HEK293T (cell line): ENCODE data around the gene COL28A1.

Source experiments
- CTCF ChIA-PET: fragments of 350-600 bp; formaldehyde crosslinking; extraction: SDS; loops from one replicate; lab custom pipeline; 2021; ENCODE audit warnings: antibody characterized with exemption, inconsistent platforms; lab: Yijun Ruan, JAX
- POLR2A ChIA-PET: fragments of 350-600 bp; formaldehyde crosslinking; extraction: SDS; loops from one replicate; lab custom pipeline; 2020; ENCODE audit warnings: antibody characterized with exemption, inconsistent platforms; lab: Yijun Ruan, JAX
- DNase-seq: peaks from one replicate; pipeline ENCODE4 v3.0.0; 2012; ENCODE audit warnings: mixed read lengths; ENCODE audit errors: extremely low spot score
- ARNT ChIP-seq: fragments of 450-650 bp; IDR thresholded peaks from 2 replicates; pipeline ENCODE4 v1.6.1; 2017; ENCODE audit warnings: mild to moderate bottlenecking
- BHLHE40 ChIP-seq: fragments of 450-650 bp; IDR thresholded peaks from 2 replicates; pipeline ENCODE4 v1.6.1; 2016; ENCODE audit warnings: mild to moderate bottlenecking, moderate library complexity, borderline replicate concordance
- CTBP1 ChIP-seq: fragments of 450-650 bp; IDR thresholded peaks from 2 replicates; pipeline ENCODE4 v1.6.1; 2016; ENCODE audit warnings: borderline replicate concordance
- ELF4 ChIP-seq: fragments of 450-650 bp; IDR thresholded peaks from 2 replicates; pipeline ENCODE4 v1.6.1; 2017; ENCODE audit warnings: antibody characterized with exemption
- FOXA1 ChIP-seq: fragments of 450-650 bp; IDR thresholded peaks from 2 replicates; pipeline ENCODE4 v1.6.1; 2016; ENCODE audit warnings: mild to moderate bottlenecking
- FOXK2 ChIP-seq: fragments of 450-650 bp; IDR thresholded peaks from 2 replicates; pipeline ENCODE4 v1.6.1; 2016; ENCODE audit warnings: mild to moderate bottlenecking
- FOXM1 ChIP-seq: fragments of 450-650 bp; IDR thresholded peaks from 2 replicates; pipeline ENCODE4 v1.6.1; 2017; ENCODE audit warnings: mild to moderate bottlenecking, borderline replicate concordance
- HDGF ChIP-seq: fragments of 450-650 bp; IDR thresholded peaks from 2 replicates; pipeline ENCODE4 v1.6.1; 2017; ENCODE audit warnings: antibody characterized with exemption, borderline replicate concordance
- L3MBTL2 ChIP-seq: fragments of 450-650 bp; conservative IDR thresholded peaks from 2 replicates; pipeline ENCODE4 v1.6.1; 2016; ENCODE audit warnings: mild to moderate bottlenecking
- LEF1 ChIP-seq: fragments of 450-650 bp; IDR thresholded peaks from 2 replicates; pipeline ENCODE4 v1.6.1; 2017; ENCODE audit warnings: mild to moderate bottlenecking, borderline replicate concordance
- NFRKB ChIP-seq: fragments of 450-650 bp; IDR thresholded peaks from 2 replicates; pipeline ENCODE4 v1.6.1; 2016; ENCODE audit warnings: mild to moderate bottlenecking, moderate library complexity
- SP1 ChIP-seq: fragments of 450-650 bp; IDR thresholded peaks from 2 replicates; pipeline ENCODE4 v1.6.1; 2017
- SUZ12 ChIP-seq: fragments of 450-650 bp; IDR thresholded peaks from 2 replicates; pipeline ENCODE4 v1.6.1; 2016; ENCODE audit warnings: mild to moderate bottlenecking
- TARDBP ChIP-seq: fragments of 450-650 bp; IDR thresholded peaks from 2 replicates; pipeline ENCODE4 v1.6.1; 2016
- ZNF384 ChIP-seq: fragments of 450-650 bp; IDR thresholded peaks from 2 replicates; pipeline ENCODE4 v1.6.1; 2016
- TF ChIP-seq, protein P1 (sequence below): fragments of 450-650 bp; IDR thresholded peaks from 2 replicates; pipeline ENCODE4 v1.6.1; 2016

COL28A1 gene

DNA sequence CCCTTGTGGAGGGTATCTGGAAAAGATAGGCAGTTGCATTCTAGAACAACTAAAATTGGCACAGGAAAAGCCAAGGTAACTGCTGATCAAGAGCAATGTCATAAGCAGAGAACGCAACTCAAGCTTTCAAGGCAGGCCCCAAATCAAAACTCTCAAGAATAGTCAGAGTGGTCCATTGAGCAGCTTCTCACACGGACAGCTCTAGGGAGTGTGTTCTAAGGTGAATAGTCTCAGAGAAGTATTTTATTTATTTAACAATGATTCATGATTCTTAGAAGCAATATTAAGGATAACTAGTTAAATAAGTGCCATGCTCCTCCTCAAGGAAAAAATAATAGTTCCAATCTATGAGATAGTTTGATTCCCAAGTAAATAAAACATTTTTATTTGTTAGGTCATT, 83.0 kb downstream of the COL28A1 start:
- ChIA-PET POLR2A (no interaction called here), CTCF (no interaction called here)
- TF ChIP-seq ZNF384 (no peak), FOXA1 (no peak), TARDBP (no peak), NFRKB (no peak), LEF1 (no peak)
- DNase-seq, result no peak

DNA sequence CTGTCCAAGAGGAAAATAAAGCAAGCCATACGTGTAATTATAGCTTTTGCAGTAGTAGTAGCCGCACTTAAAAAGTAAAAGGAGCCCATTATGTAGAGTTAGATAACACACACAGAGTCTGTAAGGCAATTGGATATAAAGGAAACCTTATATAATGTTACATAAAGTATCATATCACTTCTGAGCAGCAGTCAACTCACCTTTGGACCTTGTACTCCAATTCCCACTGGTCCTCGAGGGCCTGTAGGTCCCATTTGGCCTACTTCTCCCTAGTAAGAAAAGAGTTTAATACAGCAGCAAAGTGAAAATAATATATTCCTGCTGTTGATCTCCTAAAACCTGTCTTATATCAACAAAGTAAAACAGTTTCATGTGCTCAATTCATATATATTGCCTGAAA, 83.6 kb downstream of the COL28A1 start:
- DNase-seq, result no peak
- CTCF ChIA-PET, result no interaction called here
- POLR2A ChIA-PET, result no interaction called here
- TF ChIP-seq FOXM1 (no peak), HDGF (no peak), ZNF384 (no peak), L3MBTL2 (no peak), LEF1 (no peak), FOXA1 (no peak), SUZ12 (no peak), SP1 (no peak), TARDBP (no peak), ARNT (no peak), ELF4 (no peak), FOXK2 (no peak), BHLHE40 (no peak)

DNA sequence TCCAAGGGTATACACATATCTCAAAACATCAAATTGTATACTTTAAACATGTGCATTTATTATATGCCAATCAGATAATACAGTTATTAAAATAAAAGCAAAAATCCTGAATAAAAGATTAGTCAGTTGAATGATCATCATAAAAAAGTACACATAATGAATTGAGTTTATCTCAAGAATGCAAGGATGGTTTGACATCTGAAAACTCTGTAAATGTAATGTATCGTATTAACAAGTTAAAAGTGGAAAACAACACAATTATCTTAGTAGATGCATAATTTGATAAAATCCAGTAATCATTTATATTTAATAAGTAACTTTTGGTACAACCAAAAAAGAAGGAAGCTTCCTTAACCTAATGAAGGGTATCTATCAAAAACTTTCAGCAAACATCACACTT, 86.6 kb downstream of the COL28A1 start:
- TF ChIP-seq L3MBTL2, result no peak
- no peak for TF ChIP-seq ELF4
- TF ChIP-seq FOXA1, result no peak
- no peak for TF ChIP-seq NFRKB
- TF ChIP-seq, protein P1, sequence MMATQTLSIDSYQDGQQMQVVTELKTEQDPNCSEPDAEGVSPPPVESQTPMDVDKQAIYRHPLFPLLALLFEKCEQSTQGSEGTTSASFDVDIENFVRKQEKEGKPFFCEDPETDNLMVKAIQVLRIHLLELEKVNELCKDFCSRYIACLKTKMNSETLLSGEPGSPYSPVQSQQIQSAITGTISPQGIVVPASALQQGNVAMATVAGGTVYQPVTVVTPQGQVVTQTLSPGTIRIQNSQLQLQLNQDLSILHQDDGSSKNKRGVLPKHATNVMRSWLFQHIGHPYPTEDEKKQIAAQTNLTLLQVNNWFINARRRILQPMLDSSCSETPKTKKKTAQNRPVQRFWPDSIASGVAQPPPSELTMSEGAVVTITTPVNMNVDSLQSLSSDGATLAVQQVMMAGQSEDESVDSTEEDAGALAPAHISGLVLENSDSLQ, result no peak
- TF ChIP-seq FOXK2, result no peak
- TF ChIP-seq ZNF384, result no peak
- no peak for TF ChIP-seq BHLHE40
- TF ChIP-seq HDGF, result no peak
- no peak for TF ChIP-seq SUZ12
- no peak for TF ChIP-seq LEF1
- TF ChIP-seq FOXM1, result no peak
- no peak for TF ChIP-seq TARDBP
- TF ChIP-seq CTBP1, result no peak
- TF ChIP-seq ARNT, result no peak
- ChIA-PET CTCF (no interaction called here), POLR2A (no interaction called here)
- DNase-seq, result no peak

DNA sequence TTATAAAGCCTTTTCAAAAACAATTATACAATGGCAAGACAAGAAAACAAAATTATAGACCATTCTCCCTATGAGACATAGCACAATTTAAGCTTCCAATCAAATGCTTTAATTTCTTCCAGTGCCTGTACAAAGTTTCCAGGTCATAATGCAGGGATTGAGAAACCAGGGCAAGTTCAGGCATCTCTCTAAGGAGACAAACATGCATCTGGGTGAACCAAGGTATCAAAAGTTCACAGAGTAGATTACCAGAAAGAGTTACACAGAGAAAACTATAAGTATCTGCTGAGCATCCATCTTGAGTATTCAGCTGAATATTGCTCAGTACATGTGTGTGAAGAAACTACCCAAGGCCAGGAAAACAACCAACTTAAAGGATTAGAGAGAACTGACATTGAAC, 89.1 kb downstream of the COL28A1 start:
- ChIA-PET CTCF (no interaction called here), POLR2A (no interaction called here)
- no peak for TF ChIP-seq FOXM1
- no peak for TF ChIP-seq NFRKB
- TF ChIP-seq SP1, result no peak
- no peak for TF ChIP-seq ARNT
- no peak for TF ChIP-seq FOXA1
- no peak for TF ChIP-seq L3MBTL2
- no peak for DNase-seq

DNA sequence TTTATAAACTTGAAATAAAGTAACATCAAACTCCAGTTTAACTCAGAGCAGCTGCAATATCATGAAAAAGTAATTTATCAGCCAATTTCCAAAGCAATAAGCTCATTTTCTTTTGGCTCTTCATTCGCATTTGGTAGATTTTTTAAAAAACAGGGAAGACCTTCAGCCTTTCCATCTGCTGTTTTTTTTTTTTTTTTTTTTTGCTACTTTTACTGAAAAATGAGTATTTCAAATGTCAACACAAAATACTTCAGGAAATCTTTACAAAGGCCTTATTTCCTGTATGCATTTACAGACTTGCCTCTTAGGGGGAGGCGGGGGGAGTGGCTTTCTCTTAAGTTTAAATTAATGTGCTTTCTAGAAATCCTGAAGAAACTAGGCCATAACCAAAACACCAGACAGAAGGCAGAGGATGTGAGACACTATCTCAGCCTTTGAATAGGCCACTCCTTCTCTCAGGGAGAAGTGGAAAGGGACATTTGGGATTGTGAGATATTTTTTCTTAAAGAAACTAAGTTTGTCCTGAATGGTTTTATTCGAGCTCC, 91.8 kb downstream of the COL28A1 start:
- POLR2A ChIA-PET, result no interaction called here
- no peak for DNase-seq
- CTCF ChIA-PET, result interaction anchor here (0.6 kb wide), 1 partner anchor 9 kb away, joined by 4 read pairs; no protein-coding TSS in a partner anchor
- no peak for TF ChIP-seq L3MBTL2
- no peak for TF ChIP-seq TARDBP
- TF ChIP-seq FOXM1, result no peak
- no peak for TF ChIP-seq ARNT
- TF ChIP-seq ELF4, result no peak
- no peak for TF ChIP-seq CTBP1

DNA sequence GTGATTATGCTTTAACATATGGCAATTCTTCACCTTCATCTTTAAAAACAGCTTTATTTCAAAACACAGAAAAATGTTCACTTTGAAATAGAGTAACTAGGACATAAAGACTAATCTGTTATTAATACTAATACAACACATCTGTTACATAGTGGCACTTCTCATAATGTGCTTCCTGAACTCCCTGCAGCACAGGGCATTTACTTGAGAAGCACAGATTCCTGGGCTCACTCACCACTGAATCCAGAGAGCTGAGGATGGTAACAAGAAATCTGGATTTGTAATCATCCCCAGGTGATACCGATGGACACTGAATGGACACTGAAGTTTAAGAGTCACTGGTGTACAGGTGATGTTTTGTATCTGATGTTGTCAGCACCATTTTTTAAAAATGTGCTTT, 96.1 kb downstream of the COL28A1 start:
- TF ChIP-seq FOXK2, result no peak
- TF ChIP-seq ARNT, result no peak
- TF ChIP-seq L3MBTL2, result no peak
- TF ChIP-seq SUZ12, result no peak
- no peak for TF ChIP-seq TARDBP
- no peak for TF ChIP-seq BHLHE40
- TF ChIP-seq NFRKB, result no peak
- TF ChIP-seq CTBP1, result no peak
- TF ChIP-seq LEF1, result no peak
- no peak for TF ChIP-seq ELF4
- TF ChIP-seq FOXM1, result no peak
- no peak for DNase-seq
- POLR2A ChIA-PET, result no interaction called here
- CTCF ChIA-PET, result no interaction called here

DNA sequence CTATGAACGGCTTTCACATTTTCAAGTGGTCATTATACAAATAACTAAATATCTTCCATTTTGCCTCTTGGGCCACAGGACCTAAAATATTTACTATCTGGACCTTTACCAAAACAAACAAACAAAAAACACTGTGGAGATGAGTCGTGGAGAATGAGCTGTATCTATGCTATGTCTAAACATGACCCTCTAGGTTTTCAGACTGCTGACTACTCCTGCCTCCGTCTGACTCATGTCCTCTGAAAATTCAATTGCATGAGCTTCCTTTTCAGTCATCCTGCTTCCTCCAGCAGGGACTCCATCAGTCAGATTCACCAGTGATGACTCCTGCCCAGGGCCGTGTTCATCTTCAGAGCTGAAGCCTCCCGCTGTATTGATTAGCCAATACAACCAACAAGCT, 96.8 kb downstream of the COL28A1 start:
- TF ChIP-seq ELF4 (no peak), FOXK2 (no peak), FOXM1 (no peak), BHLHE40 (no peak), NFRKB (no peak), ARNT (no peak), SUZ12 (no peak), HDGF (no peak), L3MBTL2 (no peak), CTBP1 (no peak)
- TF ChIP-seq, protein P1, result no peak
- ChIA-PET CTCF (interaction anchor here (0.6 kb wide), 1 partner anchor 535 kb away, joined by 7 read pairs; no protein-coding TSS in a partner anchor), POLR2A (no interaction called here)
- DNase-seq, result no peak
